GM12874 (cell line): ENCODE data around the gene NOS1AP.

Experiments used
- TF ChIP-seq, protein P1 (sequence below): IDR thresholded peaks from 2 replicates; pipeline ENCODE4 v1.5.1; 2011; ENCODE audit warnings: low read depth, mild to moderate bottlenecking, control low read depth, low read length, moderate library complexity; ENCODE audit not compliant: insufficient read depth

NOS1AP gene

DNA sequence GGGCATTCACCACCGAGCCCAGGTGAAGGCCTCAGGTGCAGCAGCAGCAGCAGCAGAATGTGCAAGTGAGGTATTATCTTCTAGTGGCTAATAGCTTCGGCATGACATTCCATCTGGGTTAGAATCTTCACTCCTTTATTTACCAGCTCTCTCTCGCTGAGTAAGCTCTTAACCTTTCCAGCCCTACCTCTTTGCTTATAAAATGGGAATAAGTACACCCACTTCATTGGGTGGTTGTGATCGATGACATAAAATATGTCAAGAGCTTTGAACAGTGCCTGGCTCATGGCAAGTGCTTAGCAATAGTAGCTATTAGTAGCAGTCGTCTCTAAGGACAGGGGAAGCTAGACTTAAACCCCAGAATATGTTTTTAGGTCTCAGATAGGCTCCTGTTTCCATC lies 149.5 kb downstream of the NOS1AP start:
- TF ChIP-seq, protein P1, sequence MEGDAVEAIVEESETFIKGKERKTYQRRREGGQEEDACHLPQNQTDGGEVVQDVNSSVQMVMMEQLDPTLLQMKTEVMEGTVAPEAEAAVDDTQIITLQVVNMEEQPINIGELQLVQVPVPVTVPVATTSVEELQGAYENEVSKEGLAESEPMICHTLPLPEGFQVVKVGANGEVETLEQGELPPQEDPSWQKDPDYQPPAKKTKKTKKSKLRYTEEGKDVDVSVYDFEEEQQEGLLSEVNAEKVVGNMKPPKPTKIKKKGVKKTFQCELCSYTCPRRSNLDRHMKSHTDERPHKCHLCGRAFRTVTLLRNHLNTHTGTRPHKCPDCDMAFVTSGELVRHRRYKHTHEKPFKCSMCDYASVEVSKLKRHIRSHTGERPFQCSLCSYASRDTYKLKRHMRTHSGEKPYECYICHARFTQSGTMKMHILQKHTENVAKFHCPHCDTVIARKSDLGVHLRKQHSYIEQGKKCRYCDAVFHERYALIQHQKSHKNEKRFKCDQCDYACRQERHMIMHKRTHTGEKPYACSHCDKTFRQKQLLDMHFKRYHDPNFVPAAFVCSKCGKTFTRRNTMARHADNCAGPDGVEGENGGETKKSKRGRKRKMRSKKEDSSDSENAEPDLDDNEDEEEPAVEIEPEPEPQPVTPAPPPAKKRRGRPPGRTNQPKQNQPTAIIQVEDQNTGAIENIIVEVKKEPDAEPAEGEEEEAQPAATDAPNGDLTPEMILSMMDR: no peak

DNA sequence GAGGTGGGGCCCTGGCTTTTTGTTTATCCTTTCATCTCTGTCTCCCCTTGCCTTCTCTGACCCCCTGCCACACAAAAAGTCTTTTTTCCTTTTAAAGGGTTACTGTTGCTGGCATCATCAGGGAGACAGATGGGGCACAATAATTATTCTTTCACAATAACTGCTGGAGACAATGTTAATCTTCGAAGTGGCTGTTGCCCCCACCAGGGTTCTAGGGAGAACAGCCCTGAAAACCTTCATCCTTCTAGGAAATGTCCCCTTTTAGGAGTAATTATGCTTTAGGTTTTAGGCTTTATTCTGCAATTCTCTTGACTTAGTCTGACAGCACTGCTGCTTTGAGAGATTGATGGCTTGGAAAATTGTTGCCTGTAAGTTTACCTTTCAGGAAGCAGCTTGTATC lies 150.0 kb downstream of the NOS1AP start:
- TF ChIP-seq, protein P1: no peak

DNA sequence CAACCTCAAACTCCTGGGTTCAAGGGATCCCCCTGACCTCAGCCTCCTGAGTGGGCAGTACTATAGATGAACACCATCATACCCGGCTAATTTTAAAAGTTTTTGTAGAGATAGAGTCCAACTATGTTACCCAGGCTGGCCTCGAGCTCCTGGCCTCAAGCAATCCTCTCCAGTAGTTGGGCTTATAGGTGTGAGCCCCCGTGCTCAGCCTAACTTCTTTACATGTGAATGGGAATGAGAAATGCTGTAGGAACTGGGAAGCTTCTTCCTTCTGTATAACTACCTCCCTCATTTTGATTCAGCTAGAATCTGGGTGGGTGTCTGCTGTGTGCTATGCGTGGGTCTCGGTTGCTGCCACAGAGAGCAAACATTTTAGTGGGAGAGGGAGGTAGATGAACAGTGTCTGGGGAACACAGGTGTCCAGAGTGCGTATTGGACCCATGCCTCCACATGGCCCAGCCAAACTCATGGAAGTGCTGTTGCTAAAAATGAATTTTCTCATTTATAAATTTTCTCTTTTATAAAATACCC lies 150.6 kb downstream of the NOS1AP start:
- TF ChIP-seq, protein P1: no peak

DNA sequence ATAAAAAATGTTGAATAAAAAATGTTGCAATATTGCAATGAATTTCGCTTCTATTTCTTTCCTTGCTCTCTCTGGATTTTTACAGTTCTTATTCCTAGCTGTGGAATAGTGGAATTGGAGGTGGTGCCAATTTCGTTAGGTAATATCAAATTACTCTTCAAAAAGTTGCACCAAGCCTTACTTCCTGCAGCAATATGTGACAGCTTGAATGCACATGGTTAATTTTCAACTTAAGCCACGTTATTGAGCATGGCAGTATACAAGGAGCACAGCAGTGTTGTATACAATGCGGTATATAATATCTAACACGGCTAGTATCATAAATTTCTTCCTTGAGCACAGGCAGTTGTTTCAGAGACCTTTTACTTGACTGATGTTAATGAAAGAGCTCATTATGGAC lies 152.5 kb downstream of the NOS1AP start:
- TF ChIP-seq, protein P1: no peak

DNA sequence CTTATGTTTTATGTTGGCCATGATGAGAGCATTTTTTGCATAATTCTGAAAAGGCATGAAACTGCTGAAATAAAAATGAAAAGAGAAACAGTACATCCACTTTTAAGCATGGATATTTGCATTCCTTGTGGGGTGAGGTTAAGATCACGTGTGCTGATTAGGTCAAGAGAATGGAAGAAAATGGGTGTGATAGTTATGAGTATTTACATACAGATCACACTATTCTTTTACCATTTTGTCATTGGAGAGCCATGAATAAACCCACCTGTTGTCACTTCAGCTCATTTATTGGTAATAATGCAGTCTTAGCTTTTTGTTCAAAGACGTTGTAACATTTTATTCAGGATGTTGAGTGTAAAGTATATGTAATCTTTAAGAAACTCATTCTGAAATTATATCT lies 153.2 kb downstream of the NOS1AP start:
- TF ChIP-seq, protein P1: no peak

DNA sequence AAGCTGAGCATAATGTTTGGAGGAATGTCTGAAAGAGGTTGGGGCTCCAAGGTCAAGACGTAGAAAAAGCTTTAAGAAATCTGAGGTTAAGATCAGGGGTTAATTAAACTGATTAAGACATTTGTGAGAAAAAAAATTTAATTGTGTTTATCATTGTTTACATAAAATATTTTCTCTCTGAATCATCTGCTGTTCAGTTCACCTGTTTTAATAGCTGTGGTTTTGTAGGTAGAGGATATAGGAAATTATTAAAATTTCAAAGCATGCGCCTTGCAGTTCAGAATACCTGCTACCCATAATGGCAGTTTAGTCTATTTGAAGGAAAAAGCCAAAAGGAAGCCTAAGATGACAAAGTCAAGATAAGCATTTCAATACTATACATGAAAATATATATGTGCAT lies 154.0 kb downstream of the NOS1AP start:
- TF ChIP-seq, protein P1: no peak

DNA sequence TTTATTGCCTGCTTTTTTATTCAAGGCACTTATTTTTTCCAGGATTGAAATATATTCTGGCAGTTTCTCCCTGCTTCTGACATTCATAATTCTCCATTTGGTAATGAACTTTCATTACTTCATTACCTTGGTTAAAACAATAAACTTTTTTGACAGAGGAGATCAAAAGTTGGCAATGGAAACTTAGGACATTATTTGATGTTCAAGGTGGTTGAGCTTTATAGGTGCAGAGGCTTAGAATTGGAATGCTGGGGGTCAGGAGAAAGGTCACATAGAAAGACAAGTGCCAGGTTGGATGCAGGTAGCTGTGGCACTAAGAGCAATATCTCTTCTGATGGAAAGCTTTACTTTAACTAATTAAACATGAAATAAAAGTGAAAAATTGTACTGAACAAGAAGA lies 154.8 kb downstream of the NOS1AP start:
- TF ChIP-seq, protein P1: no peak
